ENCODE results near the gene BRICD5. TPM values are rescaled to one million over a fixed set of nuclear protein-coding genes. Genes with fewer than 3 reads are reported as not detected.

The BRICD5 gene
- total and polyA plus RNA-seq, 2 donors (not counting 1 experiment from before 2014, with no cell fraction given): 0.23 to 1.5 TPM

DNA sequence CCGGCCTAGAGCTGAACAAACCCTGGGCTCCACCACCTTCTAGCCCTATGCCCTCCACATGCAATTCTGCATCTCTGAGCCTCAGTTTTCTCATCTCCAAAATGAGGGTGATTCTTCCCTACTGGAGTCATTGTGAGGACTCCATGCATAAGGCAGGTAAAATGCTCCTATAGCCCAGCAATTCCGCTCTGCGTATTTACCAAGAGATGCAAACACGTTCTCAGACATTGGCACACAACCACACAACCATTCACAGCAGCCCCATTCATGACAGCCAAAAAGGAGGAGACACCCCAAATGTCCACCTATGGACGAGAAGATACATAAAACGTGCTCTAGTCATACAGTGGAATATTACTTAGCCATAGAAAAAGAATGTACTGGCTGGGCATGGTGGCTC is 10.3 kb downstream of the BRICD5 start:
- Histone ChIP-seq H3K27ac (ENCODE audit: insufficient read depth, low read length) (no peak overlapping the region), H3K4me1 (ENCODE audit: control insufficient read depth, extremely low read depth, insufficient read depth, low read length) (no peaks in the 10 kb centered on the region), H3K4me3 (replicated peaks in 1 of 4; ENCODE audit: control extremely low read depth in 1 of 4, insufficient read depth in 1 of 4, low read depth in 3 of 4, low read length in 4 of 4) (no peak overlapping the region), H3K36me3 (ENCODE audit: control insufficient read depth, insufficient read depth, low read length) (no peaks in the 10 kb centered on the region), H3K79me2 (ENCODE audit: control insufficient read depth, insufficient read depth, low read length) (no peaks in the 10 kb centered on the region), H3K4me2 (ENCODE audit: extremely low read depth, insufficient read depth, low read length) (no peak overlapping the region), H3K9ac (ENCODE audit: insufficient read depth, low read length) (no peak overlapping the region), H3K9me3 (ENCODE audit: control insufficient read depth, insufficient read depth, low read depth, low read length) (no peaks in the 10 kb centered on the region), H2AFZ (ENCODE audit: low read length) (no peak overlapping the region), H3K27me3 (ENCODE audit: control insufficient read depth, insufficient read depth, low read length) (peaks cover 35% of the 10 kb centered on the region), H4K20me1 (ENCODE audit: control insufficient read depth, extremely low read depth, insufficient read depth, low read length) (no peaks in the 10 kb centered on the region)
- no peak for TF ChIP-seq EZH2 (IDR thresholded peaks at IDR 0.05; ENCODE audit: low read length, missing control alignments)
- TF ChIP-seq, protein P1, sequence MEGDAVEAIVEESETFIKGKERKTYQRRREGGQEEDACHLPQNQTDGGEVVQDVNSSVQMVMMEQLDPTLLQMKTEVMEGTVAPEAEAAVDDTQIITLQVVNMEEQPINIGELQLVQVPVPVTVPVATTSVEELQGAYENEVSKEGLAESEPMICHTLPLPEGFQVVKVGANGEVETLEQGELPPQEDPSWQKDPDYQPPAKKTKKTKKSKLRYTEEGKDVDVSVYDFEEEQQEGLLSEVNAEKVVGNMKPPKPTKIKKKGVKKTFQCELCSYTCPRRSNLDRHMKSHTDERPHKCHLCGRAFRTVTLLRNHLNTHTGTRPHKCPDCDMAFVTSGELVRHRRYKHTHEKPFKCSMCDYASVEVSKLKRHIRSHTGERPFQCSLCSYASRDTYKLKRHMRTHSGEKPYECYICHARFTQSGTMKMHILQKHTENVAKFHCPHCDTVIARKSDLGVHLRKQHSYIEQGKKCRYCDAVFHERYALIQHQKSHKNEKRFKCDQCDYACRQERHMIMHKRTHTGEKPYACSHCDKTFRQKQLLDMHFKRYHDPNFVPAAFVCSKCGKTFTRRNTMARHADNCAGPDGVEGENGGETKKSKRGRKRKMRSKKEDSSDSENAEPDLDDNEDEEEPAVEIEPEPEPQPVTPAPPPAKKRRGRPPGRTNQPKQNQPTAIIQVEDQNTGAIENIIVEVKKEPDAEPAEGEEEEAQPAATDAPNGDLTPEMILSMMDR (conservative IDR thresholded peaks at IDR 0.05 in 1 of 2, IDR thresholded peaks at IDR 0.05 in 1 of 2; ENCODE audit: low read depth in 1 of 2, low read length in 2 of 2): no peak
- no peak for DNase-seq (ENCODE audit: low read depth in 2 of 2)

GRCh38 chr16:2199621-2200139 is 11.0 kb downstream of the BRICD5 start:
- Histone ChIP-seq H3K9ac (ENCODE audit: insufficient read depth, low read length) (no peak overlapping the region), H3K27ac (ENCODE audit: insufficient read depth, low read length) (no peak overlapping the region), H3K4me3 (replicated peaks in 1 of 4; ENCODE audit: control extremely low read depth in 1 of 4, insufficient read depth in 1 of 4, low read depth in 3 of 4, low read length in 4 of 4) (no peak overlapping the region), H2AFZ (ENCODE audit: low read length) (no peak overlapping the region), H3K4me2 (ENCODE audit: extremely low read depth, insufficient read depth, low read length) (no peak overlapping the region), H3K9me3 (ENCODE audit: control insufficient read depth, insufficient read depth, low read depth, low read length) (no peaks in the 10 kb centered on the region), H3K4me1 (ENCODE audit: control insufficient read depth, extremely low read depth, insufficient read depth, low read length) (no peaks in the 10 kb centered on the region), H3K79me2 (ENCODE audit: control insufficient read depth, insufficient read depth, low read length) (no peaks in the 10 kb centered on the region), H3K36me3 (ENCODE audit: control insufficient read depth, insufficient read depth, low read length) (no peaks in the 10 kb centered on the region), H3K27me3 (ENCODE audit: control insufficient read depth, insufficient read depth, low read length) (peaks cover 41% of the 10 kb centered on the region), H4K20me1 (ENCODE audit: control insufficient read depth, extremely low read depth, insufficient read depth, low read length) (no peaks in the 10 kb centered on the region)
- no peak for TF ChIP-seq EZH2 (IDR thresholded peaks at IDR 0.05; ENCODE audit: low read length, missing control alignments)
- TF ChIP-seq, protein P1 (conservative IDR thresholded peaks at IDR 0.05 in 1 of 2, IDR thresholded peaks at IDR 0.05 in 1 of 2; ENCODE audit: low read depth in 1 of 2, low read length in 2 of 2): no peak
- no peak for DNase-seq (ENCODE audit: low read depth in 2 of 2)

GRCh38 chr16:2199095-2199494 is 11.6 kb downstream of the BRICD5 start:
- H3K9ac ChIP-seq (ENCODE audit: insufficient read depth, low read length): no peak overlapping the region
- no peak overlapping the region for H3K4me2 ChIP-seq (ENCODE audit: extremely low read depth, insufficient read depth, low read length)
- no peak for DNase-seq (ENCODE audit: low read depth in 2 of 2)
- H3K4me1 ChIP-seq (ENCODE audit: control insufficient read depth, extremely low read depth, insufficient read depth, low read length): no peaks in the 10 kb centered on the region
- no peak overlapping the region for H2AFZ ChIP-seq (ENCODE audit: low read length)
- no peaks in the 10 kb centered on the region for H3K36me3 ChIP-seq (ENCODE audit: control insufficient read depth, insufficient read depth, low read length)
- peaks cover 43% of the 10 kb centered on the region for H3K27me3 ChIP-seq (ENCODE audit: control insufficient read depth, insufficient read depth, low read length)
- H3K27ac ChIP-seq (ENCODE audit: insufficient read depth, low read length): no peak overlapping the region
- TF ChIP-seq, protein P1 (conservative IDR thresholded peaks at IDR 0.05 in 1 of 2, IDR thresholded peaks at IDR 0.05 in 1 of 2; ENCODE audit: low read depth in 1 of 2, low read length in 2 of 2): no peak
- TF ChIP-seq EZH2 (IDR thresholded peaks at IDR 0.05; ENCODE audit: low read length, missing control alignments): no peak
- no peak overlapping the region for H3K4me3 ChIP-seq (replicated peaks in 1 of 4; ENCODE audit: control extremely low read depth in 1 of 4, insufficient read depth in 1 of 4, low read depth in 3 of 4, low read length in 4 of 4)
- no peaks in the 10 kb centered on the region for H3K9me3 ChIP-seq (ENCODE audit: control insufficient read depth, insufficient read depth, low read depth, low read length)
- no peaks in the 10 kb centered on the region for H3K79me2 ChIP-seq (ENCODE audit: control insufficient read depth, insufficient read depth, low read length)
- no peaks in the 10 kb centered on the region for H4K20me1 ChIP-seq (ENCODE audit: control insufficient read depth, extremely low read depth, insufficient read depth, low read length)

Measured in fibroblast of lung (primary cell).